HG02840 (cell line): ENCODE results near the gene ZDHHC4.
"Not testable (repeated sequence)": the region's sequence is repeated elsewhere in the genome, so short reads cannot be mapped to it uniquely, and the experiment has no call there.

Experiments
- ATAC-seq: cut with Tn5 transposase; IDR thresholded peaks from one replicate; pipeline ENCODE4 v1.9.1; 2021; ENCODE audit warnings: mild to moderate bottlenecking, moderate library complexity, moderate number of reproducible peaks; ENCODE audit not compliant: unreplicated experiment, low FRiP score

ZDHHC4 gene

DNA sequence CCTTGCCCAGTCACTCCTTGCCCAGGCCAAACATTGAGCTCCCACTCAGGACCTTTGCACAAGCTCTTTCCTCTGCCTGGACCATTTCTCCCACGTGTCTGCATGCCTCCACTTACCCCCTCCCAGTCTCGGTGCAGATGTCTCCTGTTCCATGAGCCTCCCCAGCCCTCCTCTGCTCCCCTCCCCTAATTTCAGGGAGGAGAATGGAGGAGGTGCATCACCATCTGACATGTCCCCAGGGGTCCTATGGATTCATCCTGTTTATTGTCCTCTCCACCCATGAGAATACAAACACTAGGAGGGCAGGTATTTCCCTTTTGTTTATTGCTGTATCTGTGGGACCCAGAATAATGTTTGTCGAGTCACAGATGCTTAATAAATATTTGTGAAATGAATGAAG, 17.4 kb upstream of the ZDHHC4 start:
- no peak for ATAC-seq

DNA sequence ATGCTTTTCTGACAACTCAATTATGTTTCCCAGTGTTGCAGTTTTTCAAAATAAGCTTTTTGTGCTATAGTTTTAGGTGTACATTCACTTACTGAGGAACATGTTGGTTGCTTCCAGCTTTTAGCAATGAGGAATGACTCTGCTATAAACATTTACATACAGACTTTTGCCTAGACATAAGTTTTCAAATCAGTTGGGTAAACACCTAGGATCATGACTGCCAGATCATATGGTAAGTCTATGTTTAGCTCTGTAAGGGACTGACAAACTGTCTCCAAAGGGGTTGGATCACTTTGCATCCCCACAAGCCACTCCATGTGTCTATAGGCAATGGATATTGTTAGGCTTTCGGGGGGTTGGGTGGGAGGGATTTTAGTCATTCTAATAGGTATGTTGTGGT, 15.1 kb upstream of the ZDHHC4 start:
- no peak for ATAC-seq

DNA sequence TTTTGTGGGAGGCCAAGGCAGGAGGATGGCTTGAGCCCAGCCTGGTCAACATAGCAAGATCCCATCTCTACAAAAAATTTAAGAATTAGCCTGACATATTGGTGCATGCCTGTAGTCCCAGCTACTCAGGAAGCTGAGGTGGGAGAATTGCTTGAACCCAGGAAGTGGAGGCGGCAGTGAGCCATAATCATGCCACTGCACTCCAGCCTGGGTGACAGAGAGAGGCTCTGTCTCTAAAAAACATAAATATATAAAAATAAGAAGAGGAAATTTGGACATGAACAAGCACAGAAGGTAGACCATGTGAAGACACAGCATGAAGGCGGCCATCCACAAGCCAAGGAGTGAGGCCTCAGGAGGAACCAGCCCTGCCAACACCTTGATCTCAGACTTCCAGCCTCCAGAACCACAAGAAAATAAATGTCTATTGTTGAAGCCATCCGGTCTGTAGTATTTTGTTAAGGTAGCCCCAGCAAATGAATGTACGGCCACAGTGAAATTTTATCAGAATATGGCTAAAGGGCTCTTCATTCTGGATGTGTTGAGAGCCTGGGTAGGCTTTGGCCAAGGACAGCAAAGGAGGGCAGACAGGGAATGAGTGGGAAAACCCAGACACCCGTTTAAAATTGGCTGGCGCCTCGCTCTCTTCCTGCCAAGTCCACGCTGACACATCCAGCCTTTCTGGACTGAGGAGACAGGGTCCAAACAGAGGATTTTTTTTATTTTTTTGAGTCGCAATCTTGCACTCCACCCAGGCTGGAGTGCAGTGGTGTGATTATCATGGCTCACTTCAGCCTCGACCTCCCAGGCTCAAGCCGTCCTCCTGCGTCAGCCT, 13.1 kb upstream of the ZDHHC4 start:
- ATAC-seq, result no peak

DNA sequence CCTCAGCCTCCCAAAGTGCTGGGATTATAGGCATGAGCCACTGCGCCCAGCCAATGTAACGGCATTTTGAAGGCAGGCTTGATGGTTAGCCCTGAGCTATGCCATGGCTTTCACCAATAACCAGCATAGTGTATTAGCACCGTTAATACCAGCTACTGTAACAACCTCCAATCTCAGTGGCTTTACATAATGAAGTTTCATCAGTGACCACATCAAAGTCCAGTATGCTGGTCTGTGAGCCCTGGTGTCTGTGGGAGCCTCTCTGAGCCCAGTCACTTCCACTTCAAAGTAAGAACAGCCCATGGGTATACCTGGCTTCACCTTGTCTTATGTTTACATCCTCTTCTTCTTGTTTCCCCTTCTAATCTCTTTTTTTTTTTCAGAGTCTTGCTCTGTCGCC, 11.6 kb upstream of the ZDHHC4 start:
- ATAC-seq, result no peak

DNA sequence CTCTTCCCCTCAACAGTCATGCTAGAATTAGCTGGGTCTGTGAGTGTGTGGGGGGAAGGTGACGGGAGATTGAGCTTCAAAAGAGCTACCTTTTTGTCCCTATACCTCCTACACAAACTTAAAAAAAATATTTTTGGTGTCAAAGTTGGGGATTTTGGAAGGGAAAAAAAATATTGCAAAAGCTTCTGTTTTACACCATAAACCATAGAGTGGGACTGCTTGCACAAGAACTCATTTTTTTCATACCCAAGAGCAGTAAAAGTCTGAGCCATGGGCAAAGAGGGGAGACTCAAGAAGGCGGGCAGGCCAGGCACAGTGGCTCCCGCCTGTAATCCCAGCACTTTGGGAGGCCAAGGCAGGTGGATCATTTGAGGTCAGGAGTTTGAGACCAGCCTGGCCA, 9.4 kb upstream of the ZDHHC4 start:
- no peak for ATAC-seq

DNA sequence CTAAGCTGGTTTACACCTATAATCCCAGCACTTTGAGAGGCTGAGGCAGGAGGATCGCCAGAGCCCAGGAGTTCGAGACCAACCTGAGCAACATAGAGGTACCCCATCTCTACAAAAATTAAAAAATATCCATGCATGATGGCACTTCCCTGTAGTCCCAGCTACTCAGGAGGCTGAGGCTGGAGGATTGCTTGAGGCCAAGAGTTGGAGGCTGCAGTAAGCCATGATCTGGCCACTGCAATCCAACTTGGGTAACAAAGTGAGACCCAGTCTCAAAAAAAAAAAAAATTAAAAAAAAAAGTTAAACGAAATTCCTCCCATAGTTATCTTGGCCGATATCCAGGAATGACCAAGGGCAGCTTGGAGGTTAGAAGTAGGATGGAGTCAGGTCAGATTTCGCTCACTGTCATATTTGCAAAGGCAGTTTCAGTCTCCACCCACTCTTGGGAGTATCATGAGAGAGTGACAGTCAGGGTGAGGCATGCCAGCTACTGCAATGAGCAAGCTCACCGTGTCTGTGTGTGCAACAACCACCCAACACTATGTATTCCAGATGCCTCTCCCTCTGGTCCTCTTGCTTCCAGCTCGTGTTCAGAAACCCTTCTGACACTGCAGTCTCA, 6.0 kb upstream of the ZDHHC4 start:
- ATAC-seq, result no peak

DNA sequence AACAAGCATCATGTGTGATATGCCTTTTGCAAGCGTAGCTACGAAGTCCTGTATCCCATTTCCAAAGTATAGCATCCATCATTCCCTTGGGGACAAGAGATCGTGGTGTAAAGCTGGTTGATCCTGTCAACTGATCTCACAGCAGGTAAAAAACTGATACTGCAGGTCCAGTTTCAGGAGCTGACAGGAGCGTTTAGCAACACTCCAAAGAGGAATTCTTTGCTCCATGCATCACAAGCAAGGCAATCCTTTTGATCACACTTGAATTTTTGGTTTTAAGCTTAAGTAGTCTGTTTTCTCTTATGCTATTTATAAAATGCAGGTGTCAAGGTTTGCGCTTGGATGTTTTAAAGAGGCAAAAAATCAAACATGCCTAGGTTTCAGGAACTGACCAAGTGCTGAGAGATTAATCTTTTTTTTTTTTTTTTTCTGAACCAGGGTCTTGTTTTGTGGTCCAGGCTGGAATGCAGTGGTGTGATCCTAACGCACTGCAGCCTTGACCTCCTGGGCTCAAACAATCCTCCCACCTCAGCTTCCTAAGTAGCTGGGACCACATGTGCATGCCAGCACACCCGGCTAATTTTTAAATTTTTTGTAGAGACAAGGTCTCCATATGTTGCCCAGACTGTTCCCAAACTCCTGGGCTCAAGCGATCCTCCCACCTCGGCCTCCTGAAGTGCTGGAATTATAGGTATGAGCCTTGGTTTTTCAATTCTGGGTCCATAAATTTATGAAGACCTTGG, 1.8 kb upstream of the ZDHHC4 start:
- ATAC-seq, result no peak

DNA sequence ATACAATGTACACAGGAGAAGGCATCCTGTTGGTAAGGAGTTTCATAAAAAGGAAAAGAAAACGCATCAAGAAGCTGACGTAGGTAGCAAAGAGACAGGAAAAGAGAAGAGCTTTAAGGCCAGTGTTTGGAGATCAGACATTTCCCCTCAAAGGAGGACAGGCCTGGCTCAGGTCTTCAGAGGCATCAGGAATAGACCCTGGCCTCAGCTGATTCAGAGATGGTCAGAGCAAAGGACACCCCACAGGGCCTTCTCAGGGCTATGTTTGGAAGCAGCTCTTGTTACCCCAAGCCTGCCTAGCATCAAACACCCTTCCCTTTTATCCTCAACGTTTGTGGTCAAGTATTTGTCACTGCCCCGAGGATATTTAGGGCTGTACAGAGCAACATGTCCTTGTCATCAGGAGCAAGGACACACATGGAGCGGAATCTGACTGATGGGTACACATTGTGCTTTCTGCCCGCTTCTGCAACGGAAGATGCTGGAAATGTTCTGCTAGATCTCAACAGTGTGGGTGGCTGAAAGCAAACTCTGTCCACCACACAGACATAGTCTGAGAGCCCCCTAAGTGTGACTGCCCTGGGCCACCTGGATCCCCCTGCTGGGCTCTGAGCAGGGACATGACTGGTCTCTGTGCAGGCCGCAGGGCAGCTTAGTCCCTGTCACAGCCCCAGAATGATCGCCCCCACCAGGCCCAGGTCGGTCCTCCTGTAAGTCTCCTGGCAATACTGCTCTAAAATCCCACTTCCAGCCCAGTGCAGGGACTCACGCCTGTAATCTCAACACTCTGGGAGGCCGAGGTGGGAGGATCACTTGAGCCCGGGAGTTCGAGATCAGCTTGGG, 1.0 kb upstream of the ZDHHC4 start:
- ATAC-seq, result no peak

DNA sequence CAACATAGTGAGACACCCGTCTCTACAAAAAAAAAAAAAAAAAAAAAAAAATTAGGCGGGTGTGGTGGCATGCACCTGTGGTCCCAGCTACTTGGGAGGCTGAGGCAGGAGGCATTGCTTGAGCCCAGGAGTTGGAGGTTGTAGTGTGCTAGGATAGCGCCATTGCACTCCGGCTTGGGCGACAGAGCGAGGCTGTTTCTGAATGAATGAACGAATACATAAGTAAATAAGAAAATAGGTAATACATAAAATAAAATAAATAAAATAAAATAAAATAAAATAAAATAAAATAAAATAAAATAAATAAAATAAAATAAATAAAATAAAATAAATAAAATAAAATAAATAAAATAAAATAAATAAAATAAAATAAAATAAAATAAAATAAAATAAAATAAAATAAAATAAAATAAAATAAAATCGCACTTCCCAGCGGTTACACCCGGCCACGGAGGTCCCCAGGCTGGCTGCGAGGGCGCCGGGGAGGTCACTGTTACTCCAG, 336 bp upstream of the ZDHHC4 start:
- not testable (repeated sequence) for ATAC-seq

DNA sequence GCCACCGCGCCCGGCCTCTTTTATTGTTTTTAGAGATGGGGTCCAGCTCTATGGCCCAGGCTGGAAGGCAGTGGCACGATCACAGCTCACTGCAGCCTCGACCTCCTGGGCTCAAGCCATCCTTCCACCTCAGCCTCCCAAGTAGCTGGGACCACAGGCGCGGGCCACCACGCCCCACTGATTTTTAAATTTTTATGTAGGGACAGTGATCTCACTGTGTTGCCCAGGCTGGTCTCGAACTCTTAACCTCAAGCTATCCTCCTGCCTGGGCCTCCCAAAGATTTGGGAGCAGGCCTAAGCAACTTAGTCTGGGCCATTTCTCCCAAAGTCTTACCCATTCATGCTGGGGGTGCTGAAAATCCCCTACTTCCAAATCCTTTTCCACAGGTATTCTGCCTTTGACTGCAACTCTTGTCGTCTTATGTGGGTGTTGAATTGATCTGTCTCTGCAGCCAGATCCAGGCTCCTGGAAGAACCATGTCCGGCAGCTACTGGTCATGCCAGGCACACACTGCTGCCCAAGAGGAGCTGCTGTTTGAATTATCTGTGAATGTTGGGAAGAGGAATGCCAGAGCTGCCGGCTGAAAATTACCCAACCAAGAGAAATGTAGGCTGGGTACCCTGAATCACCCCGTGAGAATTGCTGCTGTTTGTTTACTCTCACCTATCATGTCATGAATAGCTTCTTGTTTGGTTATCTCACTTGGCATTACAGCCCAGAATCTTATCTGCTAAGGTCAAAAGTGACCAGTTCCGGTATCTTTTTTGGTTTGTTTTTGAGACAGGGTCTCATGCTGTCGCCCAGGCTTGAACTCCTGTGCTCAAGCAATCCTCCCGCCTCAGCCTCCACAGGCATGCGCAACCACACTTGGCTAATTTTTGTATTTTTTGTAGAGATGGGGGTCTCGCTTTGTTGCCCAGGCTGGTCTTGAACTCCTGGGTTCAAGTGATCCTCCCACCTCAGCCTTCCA, 1.1 kb downstream of the ZDHHC4 start:
- no peak for ATAC-seq

DNA sequence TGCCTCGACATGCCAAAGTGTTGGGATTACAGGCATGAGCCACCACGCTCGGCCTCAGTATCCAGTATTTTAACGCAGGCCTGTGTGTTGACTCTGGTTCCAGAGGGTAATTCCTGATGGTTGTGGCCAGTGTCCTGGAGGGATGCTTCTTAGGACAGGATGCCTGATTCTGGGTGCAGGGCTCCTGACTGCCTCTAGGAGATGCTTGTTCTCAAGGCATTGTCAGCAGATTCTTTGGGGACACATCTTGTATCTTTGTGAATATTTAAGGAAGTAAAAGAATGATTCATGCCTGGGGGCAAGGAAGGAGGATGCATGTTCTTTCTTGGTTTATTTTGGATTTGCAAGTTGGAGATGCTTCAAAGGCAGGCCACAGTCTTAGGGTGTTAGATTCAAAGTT, 2.2 kb downstream of the ZDHHC4 start:
- no peak for ATAC-seq

DNA sequence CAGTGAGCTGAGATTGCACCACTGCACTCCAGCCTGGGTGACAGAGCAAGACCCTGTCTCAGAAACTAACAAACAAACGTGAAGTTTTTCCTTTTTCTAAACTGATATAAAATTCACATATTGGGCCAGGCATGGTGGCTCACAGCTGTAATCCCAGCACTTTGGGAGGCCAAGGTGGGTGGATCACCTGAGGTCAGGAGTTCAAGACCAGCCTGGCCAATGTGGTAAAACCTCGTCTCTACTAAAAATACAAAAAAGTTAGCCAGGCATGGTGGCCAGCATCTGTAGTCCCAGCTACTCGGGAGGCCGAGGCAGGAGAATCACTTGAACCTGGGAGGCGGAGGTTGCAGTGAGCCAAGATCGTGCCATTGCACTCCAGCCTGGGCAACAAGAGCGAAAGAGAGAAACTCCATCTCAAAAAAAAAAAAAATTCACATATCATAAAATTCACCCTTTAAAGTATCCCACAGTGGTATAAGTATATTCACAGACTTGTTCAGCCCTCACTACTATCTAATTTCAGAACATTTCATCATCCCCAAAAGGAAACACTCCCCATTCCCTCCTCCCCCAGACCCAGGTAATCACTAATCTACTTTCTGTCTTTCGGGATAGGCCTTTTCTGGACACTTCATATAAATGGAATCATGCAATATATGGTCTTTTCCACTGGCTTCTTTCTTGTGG, 8.6 kb downstream of the ZDHHC4 start:
- not testable (repeated sequence) for ATAC-seq

DNA sequence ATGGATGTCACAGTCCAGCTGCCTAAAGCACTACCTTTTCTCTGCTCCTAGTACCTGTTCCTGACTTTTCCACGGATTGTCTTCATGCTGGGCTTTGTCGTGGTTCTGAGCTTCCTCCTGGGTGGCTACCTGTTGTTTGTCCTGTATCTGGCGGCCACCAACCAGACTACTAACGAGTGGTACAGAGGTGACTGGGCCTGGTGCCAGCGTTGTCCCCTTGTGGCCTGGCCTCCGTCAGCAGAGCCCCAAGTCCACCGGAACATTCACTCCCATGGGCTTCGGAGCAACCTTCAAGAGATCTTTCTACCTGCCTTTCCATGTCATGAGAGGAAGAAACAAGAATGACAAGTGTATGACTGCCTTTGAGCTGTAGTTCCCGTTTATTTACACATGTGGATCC, 11.3 kb downstream of the ZDHHC4 start:
- ATAC-seq, result no peak

DNA sequence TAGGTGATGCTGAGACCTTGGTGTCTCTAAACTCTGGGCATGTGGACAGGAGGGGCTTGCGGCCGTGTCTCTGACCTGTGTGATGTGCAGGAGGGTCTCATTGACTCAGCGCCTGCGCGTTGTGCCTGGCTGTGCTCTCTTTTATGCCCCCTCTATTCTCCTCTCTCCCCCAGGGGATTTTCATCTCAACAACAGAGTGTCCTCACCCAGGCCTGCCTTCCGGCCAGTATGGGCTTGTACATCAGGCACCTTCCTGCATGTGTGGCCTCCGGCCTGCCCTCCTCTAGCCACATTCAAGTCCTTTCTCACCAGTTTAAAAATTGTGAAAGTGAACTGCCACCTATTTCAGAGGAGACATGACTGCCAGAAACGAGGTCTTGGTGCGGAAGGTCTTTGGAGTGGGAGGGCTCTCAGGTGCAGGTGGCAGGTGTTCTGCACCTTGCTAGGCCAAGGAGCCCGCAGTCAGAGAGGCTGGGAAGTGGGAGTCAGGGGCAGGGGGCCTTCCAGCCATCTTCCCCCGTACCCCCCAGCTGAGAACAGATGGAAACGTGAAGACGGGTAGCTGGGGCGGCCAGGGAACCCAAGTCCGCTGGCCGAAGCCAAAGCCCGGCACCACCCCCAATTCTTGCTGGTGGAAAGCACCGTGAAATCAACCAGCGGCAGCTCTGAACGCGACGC, 12.0 kb downstream of the ZDHHC4 start:
- no peak for ATAC-seq

DNA sequence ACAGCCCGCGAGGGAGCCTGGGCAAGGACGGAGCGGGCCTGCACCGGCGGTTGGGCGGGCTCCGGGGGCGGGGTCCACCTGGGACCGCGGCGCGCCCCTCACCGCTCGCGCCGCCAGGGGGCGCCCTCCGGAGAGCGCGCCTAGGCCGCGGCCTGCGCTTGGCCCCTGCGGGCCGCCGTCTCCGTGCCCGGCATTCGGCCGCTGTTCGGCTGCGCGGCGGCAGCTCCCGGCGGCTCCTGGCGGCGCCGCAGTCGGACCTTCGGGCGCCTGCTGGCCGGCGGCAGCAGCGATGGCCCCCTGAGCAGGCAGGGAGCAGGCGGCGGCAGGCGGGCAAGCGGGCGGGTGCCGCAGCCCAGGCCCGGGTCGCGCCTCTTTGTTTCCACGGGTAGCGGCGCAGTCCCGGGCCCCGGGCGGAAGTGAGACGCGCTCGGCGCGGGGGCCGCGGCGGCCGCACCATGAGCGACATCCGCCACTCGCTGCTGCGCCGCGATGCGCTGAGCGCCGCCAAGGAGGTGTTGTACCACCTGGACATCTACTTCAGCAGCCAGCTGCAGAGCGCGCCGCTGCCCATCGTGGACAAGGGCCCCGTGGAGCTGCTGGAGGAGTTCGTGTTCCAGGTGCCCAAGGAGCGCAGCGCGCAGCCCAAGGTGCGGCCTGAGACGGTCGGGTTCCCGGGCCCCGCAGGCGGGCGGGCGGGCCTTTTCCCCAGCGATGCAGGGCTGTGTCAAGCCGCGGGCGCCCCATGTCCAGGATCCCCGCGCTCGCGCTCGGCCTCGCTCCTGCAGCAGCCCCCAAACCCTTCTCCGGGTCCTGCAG, 12.8 kb downstream of the ZDHHC4 start, which contains the start of gene INTS15:
Gene INTS15 (plus strand): TSS at position 193 of the 816 bp plus-strand sequence. CDS start 263 bp downstream, at position 456.
- peak; percentile 85 for ATAC-seq

DNA sequence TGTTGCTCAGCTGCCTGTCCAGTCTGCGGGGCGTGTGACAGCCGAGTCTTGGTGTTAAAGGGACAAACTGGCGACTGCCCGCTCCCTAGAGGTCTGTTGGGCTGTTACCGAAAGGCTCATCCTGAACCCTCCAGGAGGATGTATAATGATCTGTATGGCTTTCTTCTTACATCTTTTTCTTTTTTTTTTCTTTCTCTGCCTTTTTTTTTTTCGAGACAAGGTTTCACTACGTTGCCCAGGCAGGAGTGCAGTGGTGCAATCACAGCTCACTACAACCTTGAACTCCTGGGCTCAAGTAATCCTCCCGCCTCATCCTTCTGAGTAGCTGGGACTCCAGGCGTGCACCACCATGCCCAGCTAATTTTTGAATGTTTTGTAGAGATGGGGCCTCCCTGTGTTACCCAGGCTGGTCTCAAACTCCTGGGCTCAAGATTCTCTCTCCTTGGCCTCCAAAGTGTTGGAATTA, 13.4 kb downstream of the ZDHHC4 start:
- ATAC-seq, result no peak

DNA sequence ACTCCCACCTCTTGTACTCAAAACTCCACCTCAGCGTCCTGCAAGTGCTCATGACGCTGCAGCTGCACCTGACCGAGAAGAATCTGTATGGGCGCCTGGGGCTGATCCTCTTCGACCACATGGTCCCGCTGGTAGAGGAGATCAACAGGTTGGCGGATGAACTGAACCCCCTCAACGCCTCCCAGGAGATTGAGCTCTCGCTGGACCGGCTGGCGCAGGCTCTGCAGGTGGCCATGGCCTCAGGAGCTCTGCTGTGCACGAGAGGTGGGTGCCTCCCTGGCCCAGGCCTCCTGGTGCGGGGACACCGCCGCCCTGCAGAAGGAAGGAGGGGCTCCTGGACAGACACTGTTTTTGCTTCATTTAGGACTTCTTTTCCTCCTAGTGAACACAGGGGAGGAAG, 22.8 kb downstream of the ZDHHC4 start:
- ATAC-seq, result no peak
